ENCODE data around the gene TOMM20L.
"Not testable (repeated sequence)": the region's sequence is repeated elsewhere in the genome, so short reads cannot be mapped to it uniquely, and the experiment has no call there.

TOMM20L gene

GRCh38 chr14:58416934-58417333, 21.2 kb downstream of the TOMM20L start:
- not testable (repeated sequence) for H3K9me3 ChIP-seq (ENCODE audit: control insufficient read depth in 1 of 2, low read length in 2 of 2); H3K4me1 ChIP-seq (ENCODE audit: control insufficient read depth in 1 of 2, insufficient read depth in 2 of 2, low read length in 2 of 2); H3K27me3 ChIP-seq (ENCODE audit: control insufficient read depth in 1 of 2, insufficient read depth in 2 of 2, low read length in 2 of 2); H3K27ac ChIP-seq (ENCODE audit: low read depth, low read length); H3K9ac ChIP-seq (ENCODE audit: low read depth in 1 of 2, low read length in 2 of 2); H3K4me3 ChIP-seq (ENCODE audit: low read depth in 1 of 2, low read length in 2 of 2)
- H3K36me3 ChIP-seq (ENCODE audit: control insufficient read depth in 1 of 2, insufficient read depth in 2 of 2, low read length in 2 of 2): peaks cover 15 to 40% of the 10 kb centered on the region in 2 donors

- no peaks in the 10 kb centered on the region for H3K9me3 ChIP-seq (ENCODE audit: control insufficient read depth in 1 of 2, low read length in 2 of 2)
- peak overlapping the region; percentile 92 to 97 for H3K4me3 ChIP-seq (ENCODE audit: low read depth in 1 of 2, low read length in 2 of 2)
- peak overlapping the region; percentile 86 to 92 for H3K9ac ChIP-seq (ENCODE audit: low read depth in 1 of 2, low read length in 2 of 2)
- H3K27ac ChIP-seq (ENCODE audit: low read depth, low read length): peak overlapping the region; percentile 86
- peaks cover 12 to 13% of the 10 kb centered on the region in 2 donors for H3K4me1 ChIP-seq (ENCODE audit: control insufficient read depth in 1 of 2, insufficient read depth in 2 of 2, low read length in 2 of 2)
- no peaks in the 10 kb centered on the region for H3K27me3 ChIP-seq (ENCODE audit: control insufficient read depth in 1 of 2, insufficient read depth in 2 of 2, low read length in 2 of 2)
- peaks cover under 1 to 5% of the 10 kb centered on the region in 2 donors for H3K36me3 ChIP-seq (ENCODE audit: control insufficient read depth in 1 of 2, insufficient read depth in 2 of 2, low read length in 2 of 2)
Measured at GRCh38 chr14:58426670-58427280, 31.0 kb downstream of the TOMM20L start.

GRCh38 chr14:58427281-58428117, 31.8 kb downstream of the TOMM20L start, which contains the start of the genes KIAA0586 and TIMM9:
Gene KIAA0586, plus strand, starts transcription at chr14:58427719. Its CDS starts 546 bp downstream, at chr14:58428265.
Gene TIMM9, minus strand, starts transcription at chr14:58427531. Its CDS starts 15,586 bp downstream, at chr14:58411945.
- peaks cover 0 to 5% of the 10 kb centered on the region in 2 donors for H3K36me3 ChIP-seq (ENCODE audit: control insufficient read depth in 1 of 2, insufficient read depth in 2 of 2, low read length in 2 of 2)
- H3K4me3 ChIP-seq (ENCODE audit: low read depth in 1 of 2, low read length in 2 of 2): peak within 1 kb of the TSS; percentile 92 to 97
- peaks cover 12 to 13% of the 10 kb centered on the region in 2 donors for H3K4me1 ChIP-seq (ENCODE audit: control insufficient read depth in 1 of 2, insufficient read depth in 2 of 2, low read length in 2 of 2)
- peak within 1 kb of the TSS; percentile 86 for H3K27ac ChIP-seq (ENCODE audit: low read depth, low read length)
- H3K9ac ChIP-seq (ENCODE audit: low read depth in 1 of 2, low read length in 2 of 2): peak within 1 kb of the TSS; percentile 86 to 92
- H3K9me3 ChIP-seq (ENCODE audit: control insufficient read depth in 1 of 2, low read length in 2 of 2): no peaks in the 10 kb centered on the region
- H3K27me3 ChIP-seq (ENCODE audit: control insufficient read depth in 1 of 2, insufficient read depth in 2 of 2, low read length in 2 of 2): no peaks in the 10 kb centered on the region

- peaks cover 12 to 13% of the 10 kb centered on the region in 2 donors for H3K4me1 ChIP-seq (ENCODE audit: control insufficient read depth in 1 of 2, insufficient read depth in 2 of 2, low read length in 2 of 2)
- H3K36me3 ChIP-seq (ENCODE audit: control insufficient read depth in 1 of 2, insufficient read depth in 2 of 2, low read length in 2 of 2): peaks cover 0 to 12% of the 10 kb centered on the region in 2 donors
- peak overlapping the region; percentile 86 to 92 for H3K9ac ChIP-seq (ENCODE audit: low read depth in 1 of 2, low read length in 2 of 2)
- H3K27ac ChIP-seq (ENCODE audit: low read depth, low read length): peak overlapping the region; percentile 76
- H3K27me3 ChIP-seq (ENCODE audit: control insufficient read depth in 1 of 2, insufficient read depth in 2 of 2, low read length in 2 of 2): no peaks in the 10 kb centered on the region
- peak overlapping the region; percentile 92 to 97 for H3K4me3 ChIP-seq (ENCODE audit: low read depth in 1 of 2, low read length in 2 of 2)
- no peaks in the 10 kb centered on the region for H3K9me3 ChIP-seq (ENCODE audit: control insufficient read depth in 1 of 2, low read length in 2 of 2)
Measured at GRCh38 chr14:58428118-58428683, 32.5 kb downstream of the TOMM20L start.

- H3K4me1 ChIP-seq (ENCODE audit: control insufficient read depth in 1 of 2, insufficient read depth in 2 of 2, low read length in 2 of 2): peaks cover 12 to 13% of the 10 kb centered on the region in 2 donors
- no peaks in the 10 kb centered on the region for H3K9me3 ChIP-seq (ENCODE audit: control insufficient read depth in 1 of 2, low read length in 2 of 2)
- H3K27ac ChIP-seq (ENCODE audit: low read depth, low read length): no peak overlapping the region
- H3K9ac ChIP-seq (ENCODE audit: low read depth in 1 of 2, low read length in 2 of 2): no peak overlapping the region
- peaks cover 0 to 17% of the 10 kb centered on the region in 2 donors for H3K36me3 ChIP-seq (ENCODE audit: control insufficient read depth in 1 of 2, insufficient read depth in 2 of 2, low read length in 2 of 2)
- H3K27me3 ChIP-seq (ENCODE audit: control insufficient read depth in 1 of 2, insufficient read depth in 2 of 2, low read length in 2 of 2): no peaks in the 10 kb centered on the region
- no peak overlapping the region for H3K4me3 ChIP-seq (ENCODE audit: low read depth in 1 of 2, low read length in 2 of 2)
Measured at GRCh38 chr14:58430156-58430555, 34.4 kb downstream of the TOMM20L start.

GRCh38 chr14:58439476-58439875, 43.7 kb downstream of the TOMM20L start:
- Histone ChIP-seq H3K27ac (ENCODE audit: low read depth, low read length) (no peak overlapping the region), H3K9me3 (ENCODE audit: control insufficient read depth in 1 of 2, low read length in 2 of 2) (no peaks in the 10 kb centered on the region), H3K4me3 (ENCODE audit: low read depth in 1 of 2, low read length in 2 of 2) (no peak overlapping the region), H3K9ac (ENCODE audit: low read depth in 1 of 2, low read length in 2 of 2) (no peak overlapping the region), H3K36me3 (ENCODE audit: control insufficient read depth in 1 of 2, insufficient read depth in 2 of 2, low read length in 2 of 2) (peaks cover 7 to 42% of the 10 kb centered on the region in 2 donors), H3K27me3 (ENCODE audit: control insufficient read depth in 1 of 2, insufficient read depth in 2 of 2, low read length in 2 of 2) (no peaks in the 10 kb centered on the region), H3K4me1 (ENCODE audit: control insufficient read depth in 1 of 2, insufficient read depth in 2 of 2, low read length in 2 of 2) (no peaks in the 10 kb centered on the region)

- Histone ChIP-seq H3K27ac (ENCODE audit: low read depth, low read length) (no peak overlapping the region), H3K27me3 (ENCODE audit: control insufficient read depth in 1 of 2, insufficient read depth in 2 of 2, low read length in 2 of 2) (no peaks in the 10 kb centered on the region), H3K9ac (ENCODE audit: low read depth in 1 of 2, low read length in 2 of 2) (no peak overlapping the region), H3K4me3 (ENCODE audit: low read depth in 1 of 2, low read length in 2 of 2) (no peak overlapping the region), H3K9me3 (ENCODE audit: control insufficient read depth in 1 of 2, low read length in 2 of 2) (no peaks in the 10 kb centered on the region), H3K4me1 (ENCODE audit: control insufficient read depth in 1 of 2, insufficient read depth in 2 of 2, low read length in 2 of 2) (no peaks in the 10 kb centered on the region), H3K36me3 (ENCODE audit: control insufficient read depth in 1 of 2, insufficient read depth in 2 of 2, low read length in 2 of 2) (peaks cover 7 to 55% of the 10 kb centered on the region in 2 donors)
Measured at GRCh38 chr14:58444627-58445026, 48.9 kb downstream of the TOMM20L start.

- Histone ChIP-seq H3K4me3 (ENCODE audit: low read depth in 1 of 2, low read length in 2 of 2) (no peak overlapping the region), H3K9ac (ENCODE audit: low read depth in 1 of 2, low read length in 2 of 2) (no peak overlapping the region), H3K4me1 (ENCODE audit: control insufficient read depth in 1 of 2, insufficient read depth in 2 of 2, low read length in 2 of 2) (no peaks in the 10 kb centered on the region), H3K36me3 (ENCODE audit: control insufficient read depth in 1 of 2, insufficient read depth in 2 of 2, low read length in 2 of 2) (peaks cover 6 to 43% of the 10 kb centered on the region in 2 donors), H3K27me3 (ENCODE audit: control insufficient read depth in 1 of 2, insufficient read depth in 2 of 2, low read length in 2 of 2) (no peaks in the 10 kb centered on the region), H3K9me3 (ENCODE audit: control insufficient read depth in 1 of 2, low read length in 2 of 2) (no peaks in the 10 kb centered on the region), H3K27ac (ENCODE audit: low read depth, low read length) (no peak overlapping the region)
Measured at GRCh38 chr14:58455593-58456265, 60.0 kb downstream of the TOMM20L start.
